Measurements from ENCODE around the gene VSX1. TPM values are rescaled to one million over a fixed set of nuclear protein-coding genes. Genes with fewer than 3 reads are reported as not detected.

Gene VSX1
- total and polyA plus RNA-seq, 2 donors (not counting 1 experiment from before 2014, with no cell fraction given): not detected

- TF ChIP-seq CTCF (conservative IDR thresholded peaks at IDR 0.05 in 1 of 2, IDR thresholded peaks at IDR 0.05 in 1 of 2; ENCODE audit: low read depth in 1 of 2, low read length in 2 of 2) (no peak), EZH2 (IDR thresholded peaks at IDR 0.05; ENCODE audit: low read length, missing control alignments) (no peak)
Measured at GRCh38 chr20:25079171-25079570, 2.8 kb downstream of the VSX1 start.

GRCh38 chr20:25078662-25079061 lies 3.3 kb downstream of the VSX1 start:
- H3K4me3 ChIP-seq (replicated peaks in 1 of 4; ENCODE audit: control extremely low read depth in 1 of 4, insufficient read depth in 1 of 4, low read depth in 3 of 4, low read length in 4 of 4): no peak overlapping the region
- no peak overlapping the region for H2AFZ ChIP-seq (ENCODE audit: low read length)
- H3K4me2 ChIP-seq (ENCODE audit: extremely low read depth, insufficient read depth, low read length): no peak overlapping the region
- DNase-seq (ENCODE audit: low read depth in 2 of 2): no peak
- H4K20me1 ChIP-seq (ENCODE audit: control insufficient read depth, extremely low read depth, insufficient read depth, low read length): no peaks in the 10 kb centered on the region
- H3K36me3 ChIP-seq (ENCODE audit: control insufficient read depth, insufficient read depth, low read length): no peaks in the 10 kb centered on the region
- no peaks in the 10 kb centered on the region for H3K79me2 ChIP-seq (ENCODE audit: control insufficient read depth, insufficient read depth, low read length)
- no peak overlapping the region for H3K27ac ChIP-seq (ENCODE audit: insufficient read depth, low read length)
- H3K27me3 ChIP-seq (ENCODE audit: control insufficient read depth, insufficient read depth, low read length): peaks cover 74% of the 10 kb centered on the region
- no peaks in the 10 kb centered on the region for H3K4me1 ChIP-seq (ENCODE audit: control insufficient read depth, extremely low read depth, insufficient read depth, low read length)
- H3K9ac ChIP-seq (ENCODE audit: insufficient read depth, low read length): no peak overlapping the region
- no peaks in the 10 kb centered on the region for H3K9me3 ChIP-seq (ENCODE audit: control insufficient read depth, insufficient read depth, low read depth, low read length)
- no peak for TF ChIP-seq CTCF (conservative IDR thresholded peaks at IDR 0.05 in 1 of 2, IDR thresholded peaks at IDR 0.05 in 1 of 2; ENCODE audit: low read depth in 1 of 2, low read length in 2 of 2)
- no peak for TF ChIP-seq EZH2 (IDR thresholded peaks at IDR 0.05; ENCODE audit: low read length, missing control alignments)

More at GRCh38 chr20:25079171-25079570, 2.8 kb downstream of the VSX1 start:
- no peak overlapping the region for H3K9ac ChIP-seq (ENCODE audit: insufficient read depth, low read length)
- H3K4me3 ChIP-seq (replicated peaks in 1 of 4; ENCODE audit: control extremely low read depth in 1 of 4, insufficient read depth in 1 of 4, low read depth in 3 of 4, low read length in 4 of 4): no peak overlapping the region
- peaks cover 77% of the 10 kb centered on the region for H3K27me3 ChIP-seq (ENCODE audit: control insufficient read depth, insufficient read depth, low read length)
- DNase-seq (ENCODE audit: low read depth in 2 of 2): no peak
- no peaks in the 10 kb centered on the region for H3K36me3 ChIP-seq (ENCODE audit: control insufficient read depth, insufficient read depth, low read length)
- H3K9me3 ChIP-seq (ENCODE audit: control insufficient read depth, insufficient read depth, low read depth, low read length): no peaks in the 10 kb centered on the region
- no peaks in the 10 kb centered on the region for H3K4me1 ChIP-seq (ENCODE audit: control insufficient read depth, extremely low read depth, insufficient read depth, low read length)
- no peak overlapping the region for H3K27ac ChIP-seq (ENCODE audit: insufficient read depth, low read length)
- H3K79me2 ChIP-seq (ENCODE audit: control insufficient read depth, insufficient read depth, low read length): no peaks in the 10 kb centered on the region
- no peaks in the 10 kb centered on the region for H4K20me1 ChIP-seq (ENCODE audit: control insufficient read depth, extremely low read depth, insufficient read depth, low read length)
- H3K4me2 ChIP-seq (ENCODE audit: extremely low read depth, insufficient read depth, low read length): no peak overlapping the region
- no peak overlapping the region for H2AFZ ChIP-seq (ENCODE audit: low read length)

- H3K4me2 ChIP-seq (ENCODE audit: extremely low read depth, insufficient read depth, low read length): peak overlapping the region; percentile 37
- peaks cover 67% of the 10 kb centered on the region for H3K27me3 ChIP-seq (ENCODE audit: control insufficient read depth, insufficient read depth, low read length)
- no peaks in the 10 kb centered on the region for H3K4me1 ChIP-seq (ENCODE audit: control insufficient read depth, extremely low read depth, insufficient read depth, low read length)
- no peaks in the 10 kb centered on the region for H3K9me3 ChIP-seq (ENCODE audit: control insufficient read depth, insufficient read depth, low read depth, low read length)
- H3K27ac ChIP-seq (ENCODE audit: insufficient read depth, low read length): no peak overlapping the region
- H3K79me2 ChIP-seq (ENCODE audit: control insufficient read depth, insufficient read depth, low read length): no peaks in the 10 kb centered on the region
- H3K4me3 ChIP-seq (replicated peaks in 1 of 4; ENCODE audit: control extremely low read depth in 1 of 4, insufficient read depth in 1 of 4, low read depth in 3 of 4, low read length in 4 of 4): peak overlapping the region in 1 of 4 experiments; percentile 17
- DNase-seq (ENCODE audit: low read depth in 2 of 2): peak in 1 of 2 donors; percentile 14
- TF ChIP-seq CTCF (conservative IDR thresholded peaks at IDR 0.05 in 1 of 2, IDR thresholded peaks at IDR 0.05 in 1 of 2; ENCODE audit: low read depth in 1 of 2, low read length in 2 of 2) (no peak), EZH2 (IDR thresholded peaks at IDR 0.05; ENCODE audit: low read length, missing control alignments) (no peak)
- no peaks in the 10 kb centered on the region for H3K36me3 ChIP-seq (ENCODE audit: control insufficient read depth, insufficient read depth, low read length)
- H3K9ac ChIP-seq (ENCODE audit: insufficient read depth, low read length): no peak overlapping the region
- no peak overlapping the region for H2AFZ ChIP-seq (ENCODE audit: low read length)
- H4K20me1 ChIP-seq (ENCODE audit: control insufficient read depth, extremely low read depth, insufficient read depth, low read length): no peaks in the 10 kb centered on the region
Measured at GRCh38 chr20:25077610-25078169, 4.3 kb downstream of the VSX1 start.
